HepG2 (cell line): ENCODE data around the gene L1CAM. TPM values are rescaled to one million over a fixed set of nuclear protein-coding genes. Genes with fewer than 3 reads are reported as not detected.

Source experiments
- ATAC-seq: fragments of 200-7000 bp; cut with Tn5 transposase; 3 replicates; pipeline ENCODE4 v1.9.1; 2020; ENCODE audit warnings: mild to moderate bottlenecking, moderate library complexity
- BruUV-seq: library from RNA; stranded (reverse); fragments of 400-500 nt; replicated peaks from 2 replicates; lab custom pipeline; 2021; lab: Mats Ljungman, UMichigan
- CTCF ChIA-PET: fragments of 300-600 bp; formaldehyde crosslinking; extraction: SDS; loops from one replicate; lab custom pipeline; 2021; ENCODE audit warnings: low total read pairs, inconsistent platforms, low intra/inter-chr PET ratio; lab: Yijun Ruan, JAX
- POLR2A ChIA-PET: fragments of 350-600 bp; sonication (Branson Sonifier 250); formaldehyde crosslinking; loops from one replicate; lab custom pipeline; 2020; ENCODE audit warnings: antibody characterized with exemption, inconsistent platforms; lab: Yijun Ruan, JAX
- DNase-seq: peaks from one replicate; pipeline ENCODE4 v3.0.0-alpha.2; 2015; ENCODE audit warnings: low spot score
- FAIRE-seq: peaks from 3 replicates; lab custom pipeline; 2011; peaks lifted over from hg19 to GRCh38; lab: Jason Lieb, UNC
- H2AFZ ChIP-seq: one replicate; pipeline ENCODE4 v1.6.1; 2011; ENCODE audit warnings: low read length, inconsistent platforms
- H3K27ac ChIP-seq: fragments of 300-600 bp; 3 replicates; pipeline ENCODE4 v1.8.0; 2011; ENCODE audit warnings: mixed run types, mild to moderate bottlenecking, mixed read lengths, low read length, inconsistent platforms; ENCODE audit not compliant: insufficient read depth; ENCODE audit errors: extremely low read length
- H3K27me3 ChIP-seq, 2 experiments: fragments of 200-600 bp in 1 of 2; 2 replicates in 1 of 2; 3 replicates in 1 of 2; pipeline versions ENCODE4 v1.6.0 to v1.8.0; 2011; ENCODE audit warnings: low read length in 2 of 2, mild to moderate bottlenecking in 2 of 2, moderate library complexity in 2 of 2, inconsistent platforms in 1 of 2; ENCODE audit not compliant: insufficient read depth in 2 of 2, control insufficient read depth in 1 of 2
- H3K36me3 ChIP-seq, 2 experiments: fragments of 200-600 bp in 1 of 2; replicated peaks in 1 of 2; 2 replicates in 1 of 2; 3 replicates in 1 of 2; pipeline versions ENCODE4 v1.5.1 to v1.8.0; 2011; ENCODE audit warnings: low read length in 2 of 2, inconsistent platforms in 1 of 2; ENCODE audit not compliant: insufficient read depth in 2 of 2, control insufficient read depth in 1 of 2
- H3K4me1 ChIP-seq: 2 replicates; pipeline ENCODE4 v1.5.1; 2012; ENCODE audit warnings: low read length, inconsistent platforms; ENCODE audit not compliant: insufficient read depth
- H3K4me2 ChIP-seq: 2 replicates; pipeline ENCODE4 v1.6.0; 2011; ENCODE audit warnings: low read depth, low read length, inconsistent platforms
- H3K4me3 ChIP-seq, 3 experiments: fragments of 200-600 bp in 1 of 3; sonication (generic), shearing (Covaris generic) in 1 of 3; replicated peaks in 1 of 3; 2 replicates each; pipeline ENCODE4 v1.5.1; 2011 to 2016; ENCODE audit warnings: low read length in 3 of 3, inconsistent platforms in 2 of 3, low read depth in 2 of 3, mild to moderate bottlenecking in 2 of 3, control low read depth in 1 of 3, mixed read lengths in 1 of 3; ENCODE audit not compliant: insufficient read depth in 1 of 3
- H3K79me2 ChIP-seq: one replicate; pipeline ENCODE4 v1.6.1; 2011; ENCODE audit warnings: low read length, inconsistent platforms; ENCODE audit not compliant: insufficient read depth
- H3K9ac ChIP-seq: 2 replicates; pipeline ENCODE4 v1.6.0; 2011; ENCODE audit warnings: mild to moderate bottlenecking, low read depth, low read length, inconsistent platforms; ENCODE audit not compliant: insufficient read depth
- H3K9me3 ChIP-seq: 2 replicates; pipeline ENCODE4 v1.5.1; 2012; ENCODE audit warnings: mild to moderate bottlenecking, low read length
- H4K20me1 ChIP-seq: 2 replicates; pipeline ENCODE4 v1.6.0; 2011; ENCODE audit warnings: inconsistent platforms, mild to moderate bottlenecking, low read length, moderate library complexity; ENCODE audit not compliant: insufficient read depth
- FLYWCH1 ChIP-seq: sonication (generic); formaldehyde crosslinking; IDR thresholded peaks from 2 replicates; pipeline ENCODE4 v1.8.1; 2023; ENCODE audit warnings: mild to moderate bottlenecking, missing genetic modification reagents
- HDAC2 ChIP-seq: sonication (generic); formaldehyde crosslinking; IDR thresholded peaks from 2 replicates; pipeline ENCODE4 v1.4.0; 2020; ENCODE audit warnings: missing genetic modification reagents
- KDM4B ChIP-seq: sonication (generic); formaldehyde crosslinking; IDR thresholded peaks from 2 replicates; pipeline ENCODE4 v1.4.0; 2020; ENCODE audit warnings: missing genetic modification reagents
- MBD4 ChIP-seq: IDR thresholded peaks from 2 replicates; pipeline ENCODE4 v1.6.1; 2012; ENCODE audit warnings: low read length, inconsistent platforms, borderline replicate concordance
- NPAS2 ChIP-seq: sonication (generic); formaldehyde crosslinking; IDR thresholded peaks from 2 replicates; pipeline ENCODE4 v1.8.0; 2022; ENCODE audit warnings: mild to moderate bottlenecking, missing genetic modification reagents, borderline replicate concordance
- PHF20 ChIP-seq: sonication (generic); formaldehyde crosslinking; IDR thresholded peaks from 2 replicates; pipeline ENCODE4 v1.5.0; 2020; ENCODE audit warnings: mild to moderate bottlenecking, missing genetic modification reagents
- PITX1 ChIP-seq: sonication (generic); formaldehyde crosslinking; IDR thresholded peaks from 2 replicates; pipeline ENCODE4 v1.5.1; 2020; ENCODE audit warnings: mild to moderate bottlenecking, missing genetic modification reagents
- PRMT3 ChIP-seq: sonication (generic); formaldehyde crosslinking; IDR thresholded peaks from 2 replicates; pipeline ENCODE4 v1.8.1; 2022; ENCODE audit warnings: low read depth, mild to moderate bottlenecking, moderate library complexity, missing genetic modification reagents, borderline replicate concordance
- RXRB ChIP-seq: IDR thresholded peaks from 2 replicates; pipeline ENCODE4 v1.6.1; 2016; ENCODE audit warnings: borderline replicate concordance, missing genetic modification reagents, missing compliant biosample characterization
- SALL1 ChIP-seq: sonication (generic); formaldehyde crosslinking; IDR thresholded peaks from 2 replicates; pipeline ENCODE4 v1.8.0; 2022; ENCODE audit warnings: mild to moderate bottlenecking, missing genetic modification reagents
- SIN3A ChIP-seq: IDR thresholded peaks from 2 replicates; pipeline ENCODE4 v1.6.1; 2011; ENCODE audit warnings: low read depth, mild to moderate bottlenecking, control low read depth, low read length, borderline replicate concordance
- SP1 ChIP-seq, 2 experiments: fragments of 450-650 bp in 1 of 2; sonication (generic) in 1 of 2; formaldehyde crosslinking in 1 of 2; IDR thresholded peaks; 2 replicates each; pipeline versions ENCODE4 v1.4.0 to v1.6.1; 2016 to 2020; ENCODE audit warnings: missing genetic modification reagents in 1 of 2
- STAT5B ChIP-seq: sonication (generic); formaldehyde crosslinking; IDR thresholded peaks from 2 replicates; pipeline ENCODE4 v1.4.0; 2020; ENCODE audit warnings: missing genetic modification reagents
- THAP11 ChIP-seq: IDR thresholded peaks from 2 replicates; pipeline ENCODE4 v1.6.1; 2016; ENCODE audit warnings: missing biosample characterization, missing genetic modification reagents
- XBP1 ChIP-seq: sonication (generic); formaldehyde crosslinking; IDR thresholded peaks from 2 replicates; pipeline ENCODE4 v1.5.0; 2020; ENCODE audit warnings: missing genetic modification reagents
- ZIK1 ChIP-seq: sonication (generic); formaldehyde crosslinking; IDR thresholded peaks from 2 replicates; pipeline ENCODE4 v1.5.0; 2020; ENCODE audit warnings: mild to moderate bottlenecking, low read depth, missing genetic modification reagents, borderline replicate concordance
- ZNF20 ChIP-seq: sonication (generic); formaldehyde crosslinking; IDR thresholded peaks from 2 replicates; pipeline ENCODE4 v1.4.0; 2020; ENCODE audit warnings: mild to moderate bottlenecking, moderate library complexity, missing genetic modification reagents
- ZNF557 ChIP-seq: sonication (generic); formaldehyde crosslinking; IDR thresholded peaks from 2 replicates; pipeline ENCODE4 v1.4.0; 2020; ENCODE audit warnings: missing genetic modification reagents
- ZNF883 ChIP-seq: sonication (generic); formaldehyde crosslinking; IDR thresholded peaks from 2 replicates; pipeline ENCODE4 v1.5.1; 2020; ENCODE audit warnings: mild to moderate bottlenecking, missing genetic modification reagents; ENCODE audit errors: not compliant biosample characterization
- WGBS: methylation state at CpG from one replicate; pipeline ENCODE4 v1.1.6; 2017; ENCODE audit warnings: low lambda C conversion rate; 5-methylcytosine and 5-hydroxymethylcytosine counted together
- in situ Hi-C: cut with HindIII; loops from 2 replicates; pipeline ENCODE4 v1.10.0; 2017; ENCODE audit warnings: low pct_unique_long_range_greater_than_20kb; ENCODE audit not compliant: extremely low pct_ligation_motif_present
- intact Hi-C: fragments of 100-400 bp; cut with micrococcal nuclease; formaldehyde crosslinking; loops from one replicate; pipeline ENCODE4 v1.10.0; 2022; ENCODE audit not compliant: unreplicated experiment
- polyA plus RNA-seq, 8 experiments: library from polyadenylated mRNA; depleted of rRNA in 3 of 8; stranded (reverse) in 7 of 8; unstranded in 1 of 8; fragments of >200 nt; fragmentation: Illumina TruSeq in 4 of 8; extraction: Trizol in 4 of 8; gene quantifications; 2 replicates each; pipeline versions ENCODE4 v1.2.1 to v1.2.3, GENCODE V29; 2011 to 2016; ENCODE audit warnings: low read depth in 4 of 8, missing spikeins in 1 of 8, mixed read lengths in 1 of 8; ENCODE audit not compliant: insufficient read depth in 1 of 8
- total RNA-seq, 5 experiments: library from RNA; depleted of rRNA; stranded (reverse); fragments of >200 nt; fragmentation: Illumina TruSeq; extraction: Trizol; gene quantifications; 2 replicates each; pipeline ENCODE4 v1.2.3, GENCODE V29; 2016; ENCODE audit warnings: low read depth in 1 of 5
- TF ChIP-seq, protein P1 (sequence below): sonication (generic); formaldehyde crosslinking; IDR thresholded peaks from 2 replicates; pipeline ENCODE4 v1.9.0; 2021; ENCODE audit warnings: missing genetic modification reagents, borderline replicate concordance

L1CAM gene
- total and polyA plus RNA-seq, 2 of the 13 experiments (the other 11 are each of a cell fraction or from before 2014, with no cell fraction given), result 1.4 to 2.0 TPM

- TF ChIP-seq, protein P1, sequence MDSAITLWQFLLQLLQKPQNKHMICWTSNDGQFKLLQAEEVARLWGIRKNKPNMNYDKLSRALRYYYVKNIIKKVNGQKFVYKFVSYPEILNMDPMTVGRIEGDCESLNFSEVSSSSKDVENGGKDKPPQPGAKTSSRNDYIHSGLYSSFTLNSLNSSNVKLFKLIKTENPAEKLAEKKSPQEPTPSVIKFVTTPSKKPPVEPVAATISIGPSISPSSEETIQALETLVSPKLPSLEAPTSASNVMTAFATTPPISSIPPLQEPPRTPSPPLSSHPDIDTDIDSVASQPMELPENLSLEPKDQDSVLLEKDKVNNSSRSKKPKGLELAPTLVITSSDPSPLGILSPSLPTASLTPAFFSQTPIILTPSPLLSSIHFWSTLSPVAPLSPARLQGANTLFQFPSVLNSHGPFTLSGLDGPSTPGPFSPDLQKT (CRISPR knock-in tag), result no peak
- TF ChIP-seq PRMT3 (CRISPR knock-in tag), result no peak
- no peak for TF ChIP-seq SALL1 (CRISPR knock-in tag)
- TF ChIP-seq ZNF557, result no peak
These were observed 37.6 kb downstream of the L1CAM start (continued) for GRCh38 chrX:153848325-153848724.

DNA sequence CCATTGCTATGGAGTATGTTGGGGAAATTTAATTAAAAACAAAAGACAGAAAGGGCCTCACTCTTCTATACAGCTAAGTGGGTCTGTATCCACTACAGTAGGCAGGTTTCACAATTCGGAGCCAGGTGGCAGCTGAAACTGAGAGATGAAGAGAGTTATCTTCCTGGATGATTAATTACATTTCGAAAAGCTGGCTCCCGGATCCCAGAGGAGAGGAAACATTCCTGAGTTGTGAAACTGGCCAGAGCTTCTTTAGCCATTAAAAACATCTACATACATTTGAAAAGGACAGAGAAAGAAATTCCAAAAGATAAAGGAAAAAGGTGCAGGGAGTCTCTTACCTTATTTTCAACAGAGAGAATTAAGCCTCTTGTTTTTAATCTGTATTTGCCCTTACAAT lies 40.1 kb downstream of the L1CAM start:
- Histone ChIP-seq H2AFZ (no peak overlapping the region), H3K36me3 (no peaks in the 10 kb centered on the region), H4K20me1 (no peaks in the 10 kb centered on the region), H3K4me3 (no peak overlapping the region), H3K4me1 (no peaks in the 10 kb centered on the region), H3K4me2 (no peak overlapping the region)
- intact Hi-C loops (no loop called here), in situ Hi-C loops (no loop called here)
- CTCF ChIA-PET, result no interaction called here
- BruUV-seq, result no TSS peak
- 11% methylated on average over 3 of the region's 3 CpGs for WGBS
- no peak for FAIRE-seq
- POLR2A ChIA-PET, result no interaction called here
- TF ChIP-seq PHF20 (CRISPR knock-in tag) (no peak), MBD4 (no peak)
- TF ChIP-seq, all 625 proteins: peak for 0
- no peak for DNase-seq
- no peaks in the 10 kb centered on the region for H3K9me3 ChIP-seq
- H3K79me2 ChIP-seq, result no peaks in the 10 kb centered on the region
- H3K27ac ChIP-seq, result no peak overlapping the region
- ATAC-seq, result no peak
- H3K9ac ChIP-seq, result no peak overlapping the region
- no peaks in the 10 kb centered on the region for H3K27me3 ChIP-seq

DNA sequence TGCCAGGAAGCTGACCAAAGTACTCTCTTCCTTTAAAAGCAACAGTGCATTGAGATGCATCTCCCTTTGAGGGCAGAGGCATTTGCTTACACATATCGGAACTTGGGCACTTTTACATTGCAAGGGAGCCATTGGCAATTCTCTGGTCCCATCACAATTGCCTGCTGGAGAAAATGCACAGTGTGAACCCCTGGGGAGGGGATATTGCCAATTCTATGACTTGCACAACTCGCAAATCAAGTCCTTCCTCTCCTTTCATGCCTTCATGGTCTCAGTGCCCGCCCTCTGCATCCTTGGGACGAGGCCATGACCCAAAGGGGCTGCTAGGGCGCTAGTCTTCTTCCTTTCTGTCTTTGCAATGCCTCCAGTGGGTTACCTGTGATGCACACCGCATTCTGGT lies 40.8 kb downstream of the L1CAM start:
- no TSS peak for BruUV-seq
- no peaks in the 10 kb centered on the region for H3K4me1 ChIP-seq
- 17% methylated on average over 5 of the region's 6 CpGs for WGBS
- no peak overlapping the region for H3K4me2 ChIP-seq
- in situ Hi-C loops, result no loop called here
- DNase-seq (no peak), FAIRE-seq (no peak), ATAC-seq (no peak)
- H3K79me2 ChIP-seq, result no peaks in the 10 kb centered on the region
- no peaks in the 10 kb centered on the region for H3K27me3 ChIP-seq
- no peak overlapping the region for H2AFZ ChIP-seq
- H3K9me3 ChIP-seq, result no peaks in the 10 kb centered on the region
- H3K36me3 ChIP-seq, result no peaks in the 10 kb centered on the region
- intact Hi-C loops, result no loop called here
- POLR2A ChIA-PET, result no interaction called here
- H3K9ac ChIP-seq, result no peak overlapping the region
- H3K4me3 ChIP-seq, result no peak overlapping the region
- no peak overlapping the region for H3K27ac ChIP-seq
- no peaks in the 10 kb centered on the region for H4K20me1 ChIP-seq
- CTCF ChIA-PET, result no interaction called here
- no peak for TF ChIP-seq SP1 (IDR thresholded peaks at IDR 0.05)
- no peak for TF ChIP-seq SP1 (CRISPR knock-in tag; IDR thresholded peaks at IDR 0.05)
- TF ChIP-seq FLYWCH1 (CRISPR knock-in tag), result no peak
- TF ChIP-seq PITX1 (CRISPR knock-in tag), result no peak
- TF ChIP-seq ZNF883, result no peak
- no peak for TF ChIP-seq THAP11 (CRISPR knock-in tag)
- no peak for TF ChIP-seq HDAC2
- no peak for TF ChIP-seq XBP1 (CRISPR knock-in tag)
- TF ChIP-seq SIN3A, result no peak
- TF ChIP-seq KDM4B, result no peak
- TF ChIP-seq ZNF20 (CRISPR knock-in tag), result no peak
- no peak for TF ChIP-seq RXRB (CRISPR knock-in tag)
- no peak for TF ChIP-seq STAT5B
- no peak for TF ChIP-seq NPAS2 (CRISPR knock-in tag)
- no peak for TF ChIP-seq ZIK1 (CRISPR knock-in tag)
